Measurements from ENCODE around the gene ALS2. TPM values are rescaled to one million over a fixed set of nuclear protein-coding genes. Genes with fewer than 3 reads are reported as not detected.
"Not testable (repeated sequence)": the region's sequence is repeated elsewhere in the genome, so short reads cannot be mapped to it uniquely, and the experiment has no call there.

ALS2 gene
- polyA plus RNA-seq, 1 donor from 2014 or later, result 4.4 TPM

GRCh38 chr2:201697899-201698298 is 82.8 kb downstream of the ALS2 start:
- Mint-ChIP-seq H3K4me1 (no peaks in the 10 kb centered on the region), H3K9me3 (no peaks in the 10 kb centered on the region), H3K27ac (no peak overlapping the region), H3K27me3 (no peaks in the 10 kb centered on the region), H3K4me3 (no peak overlapping the region), H3K36me3 (peaks cover 6% of the 10 kb centered on the region)

DNA sequence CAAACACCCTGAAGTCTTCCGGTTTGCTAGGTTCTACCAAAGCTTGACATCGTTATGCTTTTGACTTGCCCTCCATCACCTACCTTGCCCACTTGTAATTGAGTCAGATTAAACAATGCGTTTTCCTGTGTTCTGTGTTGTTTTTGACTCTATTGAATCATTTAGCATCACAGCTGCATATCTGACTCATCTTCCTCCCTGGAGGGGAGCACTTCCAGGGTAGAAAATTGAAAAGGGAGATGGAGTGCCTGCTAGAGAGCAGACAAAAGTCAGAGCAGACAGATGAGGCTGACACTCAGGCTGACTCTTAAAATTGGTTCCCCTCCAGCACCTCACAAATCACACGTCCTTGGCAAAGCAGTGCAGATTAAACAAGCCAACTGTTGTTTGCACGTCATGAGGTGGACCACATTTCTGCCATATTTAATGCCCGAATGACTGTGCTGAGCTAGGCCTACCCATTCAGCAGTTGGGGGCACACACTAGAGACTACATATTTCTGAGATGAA is 84.5 kb downstream of the ALS2 start:
- peaks cover 2% of the 10 kb centered on the region for H3K36me3 Mint-ChIP-seq
- H3K27me3 Mint-ChIP-seq, result no peaks in the 10 kb centered on the region
- no peak overlapping the region for H3K4me3 Mint-ChIP-seq
- H3K4me1 Mint-ChIP-seq, result no peaks in the 10 kb centered on the region
- no peaks in the 10 kb centered on the region for H3K9me3 Mint-ChIP-seq
- no peak overlapping the region for H3K27ac Mint-ChIP-seq

DNA sequence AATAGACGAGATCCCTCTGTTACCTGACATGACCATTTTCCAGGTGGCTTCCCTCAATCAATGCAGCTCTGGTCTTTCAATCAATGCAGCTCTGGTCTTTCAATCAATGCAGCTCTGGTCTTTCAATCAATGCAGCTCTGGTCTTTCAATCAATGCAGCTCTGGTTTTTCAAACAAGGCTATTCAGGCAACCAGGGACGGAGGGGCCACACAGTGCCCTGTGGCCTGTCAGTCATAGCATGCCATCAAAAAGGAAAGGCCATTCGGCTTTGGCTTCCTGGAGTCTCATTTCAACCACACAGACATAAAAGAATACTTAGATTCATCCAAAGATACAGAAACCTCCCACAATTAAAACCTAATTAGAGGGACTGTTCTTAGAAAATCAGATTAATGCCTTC is 95.6 kb downstream of the ALS2 start:
- Mint-ChIP-seq H3K27me3 (peaks cover 14% of the 10 kb centered on the region), H3K9me3 (no peaks in the 10 kb centered on the region), H3K36me3 (no peaks in the 10 kb centered on the region), H3K4me3 (no peak overlapping the region), H3K27ac (no peak overlapping the region), H3K4me1 (peaks cover 0 to 2% (median 0%) of the 10 kb centered on the region in 3 donors)

DNA sequence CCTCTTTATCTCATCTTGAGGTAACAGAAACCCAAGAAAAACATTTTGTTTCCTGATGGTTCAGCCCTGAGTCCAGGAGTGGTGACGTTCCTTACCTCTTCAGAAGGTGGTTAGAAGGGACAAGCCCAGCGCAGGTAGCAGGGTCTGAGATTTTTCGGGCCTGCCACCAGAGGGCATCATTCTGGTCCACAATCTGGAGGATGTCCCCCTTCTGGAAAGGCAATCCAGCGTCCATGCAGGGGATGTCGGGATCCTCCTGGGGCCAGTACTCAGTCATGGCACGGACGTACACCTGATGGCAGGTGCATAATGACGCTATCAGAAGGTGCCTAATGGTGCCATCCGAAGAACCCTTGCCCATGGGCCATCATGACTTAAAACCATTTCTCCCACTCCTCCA is 100.0 kb downstream of the ALS2 start:
- Mint-ChIP-seq H3K36me3 (no peaks in the 10 kb centered on the region), H3K9me3 (no peaks in the 10 kb centered on the region), H3K27ac (no peak overlapping the region), H3K4me1 (no peaks in the 10 kb centered on the region), H3K4me3 (no peak overlapping the region), H3K27me3 (peaks cover 7% of the 10 kb centered on the region)

DNA sequence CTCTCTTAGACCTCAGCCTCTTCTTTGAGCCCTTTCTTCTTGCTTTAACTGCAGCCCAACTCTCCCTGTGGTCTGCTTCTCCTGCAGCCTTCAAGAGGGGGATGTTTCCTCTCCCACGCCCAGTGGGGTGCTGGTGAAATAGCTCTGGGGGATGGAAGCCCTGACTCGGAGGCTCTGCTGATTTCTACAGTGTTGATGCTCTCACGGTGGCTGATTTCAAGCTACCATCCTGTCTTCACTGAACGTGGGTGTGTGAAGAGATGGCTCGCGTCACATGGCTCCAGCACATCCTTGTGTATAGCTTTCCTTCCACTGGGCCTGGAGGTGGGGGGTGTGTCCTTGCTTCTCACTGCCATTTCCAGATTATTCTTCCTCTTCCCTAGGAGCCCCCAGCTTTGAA is 102.3 kb downstream of the ALS2 start:
- Mint-ChIP-seq H3K27me3 (peaks cover 7% of the 10 kb centered on the region), H3K4me3 (no peak overlapping the region), H3K9me3 (no peaks in the 10 kb centered on the region), H3K27ac (no peak overlapping the region), H3K36me3 (no peaks in the 10 kb centered on the region), H3K4me1 (no peaks in the 10 kb centered on the region)

- Mint-ChIP-seq H3K4me3 (no peak overlapping the region), H3K27ac (no peak overlapping the region), H3K27me3 (peaks cover 11% of the 10 kb centered on the region), H3K4me1 (no peaks in the 10 kb centered on the region), H3K36me3 (no peaks in the 10 kb centered on the region), H3K9me3 (no peaks in the 10 kb centered on the region)
Observed at GRCh38 chr2:201675454-201675853, 105.3 kb downstream of the ALS2 start.

DNA sequence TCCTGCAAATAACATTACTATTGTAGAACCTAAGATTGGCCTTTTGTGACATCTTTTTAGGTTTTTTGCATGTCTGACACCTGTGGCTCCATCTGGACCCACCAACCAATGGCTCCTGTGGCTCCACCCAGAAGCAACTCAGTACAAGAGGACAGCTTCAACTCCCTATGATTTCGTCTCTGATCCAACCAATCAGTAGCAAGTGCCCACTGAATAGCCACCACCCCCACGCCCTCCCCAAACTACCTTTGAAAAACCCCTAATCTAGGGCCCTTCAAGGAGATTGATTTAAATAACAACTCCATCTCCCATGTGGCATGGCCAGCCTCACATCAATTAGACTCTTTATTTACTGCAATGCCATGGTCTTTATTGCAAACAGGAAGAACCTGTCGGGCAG is 105.9 kb downstream of the ALS2 start:
- Mint-ChIP-seq H3K4me3 (no peak overlapping the region), H3K36me3 (no peaks in the 10 kb centered on the region), H3K27ac (no peak overlapping the region), H3K27me3 (peaks cover 11% of the 10 kb centered on the region), H3K4me1 (no peaks in the 10 kb centered on the region), H3K9me3 (no peaks in the 10 kb centered on the region)

- Mint-ChIP-seq H3K36me3 (no peaks in the 10 kb centered on the region), H3K27me3 (peaks cover 11% of the 10 kb centered on the region), H3K4me1 (no peaks in the 10 kb centered on the region), H3K9me3 (no peaks in the 10 kb centered on the region), H3K27ac (peak overlapping the region in 1 of 3 donors; percentile 43), H3K4me3 (no peak overlapping the region)
Observed at GRCh38 chr2:201674298-201674697, 106.4 kb downstream of the ALS2 start.

GRCh38 chr2:201673546-201673945 is 107.2 kb downstream of the ALS2 start:
- Mint-ChIP-seq H3K9me3 (no peaks in the 10 kb centered on the region), H3K27ac (no peak overlapping the region), H3K4me1 (no peaks in the 10 kb centered on the region), H3K27me3 (peaks cover 11% of the 10 kb centered on the region), H3K36me3 (no peaks in the 10 kb centered on the region), H3K4me3 (no peak overlapping the region)

DNA sequence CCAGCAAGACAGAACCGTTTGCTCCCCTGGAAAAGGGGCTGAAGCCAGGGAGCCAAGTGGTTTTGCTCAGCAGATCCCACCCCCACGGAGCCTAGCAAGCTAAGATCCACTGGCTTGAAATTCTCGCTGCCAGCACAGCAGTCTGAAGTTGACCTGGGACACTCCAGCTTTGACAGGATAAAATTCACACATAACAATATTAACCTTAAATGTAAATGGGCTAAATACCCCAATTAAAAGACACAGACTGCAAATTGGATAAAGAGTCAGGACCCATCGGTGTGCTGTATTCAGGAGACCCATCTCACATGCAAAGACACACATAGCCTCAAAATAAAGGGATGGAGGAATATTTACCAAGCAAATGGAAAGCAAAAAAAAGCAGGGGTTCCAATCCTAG is 109.5 kb downstream of the ALS2 start:
- not testable (repeated sequence) for H3K4me1 Mint-ChIP-seq, H3K36me3 Mint-ChIP-seq, H3K4me3 Mint-ChIP-seq, H3K9me3 Mint-ChIP-seq, H3K27ac Mint-ChIP-seq
- H3K27me3 Mint-ChIP-seq, result peaks cover 11% of the 10 kb centered on the region

DNA sequence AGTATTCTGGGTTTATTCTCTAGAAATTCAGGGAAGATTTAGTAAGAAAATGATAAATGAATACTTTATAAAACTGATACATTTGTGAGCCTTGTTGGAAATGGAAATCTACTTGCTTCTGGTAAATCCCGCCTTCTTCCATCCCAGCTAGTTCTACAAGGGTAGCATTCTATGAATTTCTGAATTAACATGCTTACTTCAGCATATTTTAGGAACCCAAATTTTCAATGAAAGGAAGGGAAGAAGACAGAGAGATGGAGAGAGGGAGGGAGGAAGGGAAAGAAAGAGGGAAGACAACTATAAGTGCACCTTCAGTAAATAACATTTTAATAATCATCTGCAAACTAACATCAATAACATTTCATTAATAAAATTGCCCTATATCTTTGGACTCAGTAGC is 110.9 kb downstream of the ALS2 start:
- Mint-ChIP-seq H3K36me3 (no peaks in the 10 kb centered on the region), H3K27me3 (peaks cover 10% of the 10 kb centered on the region), H3K9me3 (no peaks in the 10 kb centered on the region), H3K4me1 (peaks cover 0 to 4% (median 0%) of the 10 kb centered on the region in 3 donors), H3K4me3 (no peak overlapping the region), H3K27ac (no peak overlapping the region)

DNA sequence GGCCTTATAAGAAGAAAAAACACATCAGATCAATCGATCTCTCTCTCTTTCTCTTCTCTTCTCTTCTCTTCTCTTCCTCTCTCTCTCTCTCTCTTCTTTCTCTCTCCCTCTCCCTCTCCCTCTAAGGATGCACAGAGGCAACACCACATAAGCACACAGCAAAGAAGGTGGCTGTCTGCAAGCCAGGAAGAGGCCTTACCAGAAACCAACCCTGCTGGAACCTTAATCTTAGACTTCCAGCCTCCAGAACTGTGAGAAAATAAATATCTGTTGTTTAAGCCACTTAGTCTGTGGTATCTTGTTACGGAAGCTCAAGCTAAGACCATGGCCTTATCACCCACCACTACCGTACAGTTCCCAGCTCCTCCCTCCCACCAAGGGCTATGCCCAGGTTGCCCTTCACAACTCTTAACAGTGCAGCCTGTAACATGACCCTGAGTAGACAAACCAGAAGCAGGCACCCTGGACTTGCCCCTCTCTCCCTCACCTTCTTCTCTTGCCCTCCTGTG is 112.3 kb downstream of the ALS2 start:
- H3K4me3 Mint-ChIP-seq, result no peak overlapping the region
- no peak overlapping the region for H3K27ac Mint-ChIP-seq

DNA sequence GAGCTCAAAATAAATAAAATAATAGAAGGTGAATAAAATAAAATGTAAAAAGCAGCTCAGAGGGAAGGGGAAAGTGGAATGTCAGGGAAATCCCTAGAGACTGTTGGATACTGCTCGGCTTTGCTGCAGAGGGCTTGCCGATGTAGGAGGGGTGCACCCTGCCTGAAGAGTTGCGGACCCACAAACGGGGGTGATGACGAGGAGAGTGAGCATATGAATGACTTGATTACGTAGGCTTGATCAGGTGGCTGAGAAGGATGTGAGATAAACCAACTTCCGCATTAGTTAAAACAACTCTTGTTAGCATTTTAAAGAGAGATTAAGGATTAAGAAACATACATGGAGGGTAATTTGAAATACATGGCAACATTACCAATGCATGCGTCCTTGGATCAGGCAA is 116.4 kb downstream of the ALS2 start:
- no peak overlapping the region for H3K4me3 Mint-ChIP-seq
- no peaks in the 10 kb centered on the region for H3K9me3 Mint-ChIP-seq
- no peak overlapping the region for H3K27ac Mint-ChIP-seq
- H3K36me3 Mint-ChIP-seq, result no peaks in the 10 kb centered on the region
- peaks cover 0 to 4% (median 1%) of the 10 kb centered on the region in 3 donors for H3K4me1 Mint-ChIP-seq
- peaks cover 1% of the 10 kb centered on the region for H3K27me3 Mint-ChIP-seq

More for the DNA sequence above, 112.3 kb downstream of the ALS2 start:
- Mint-ChIP-seq H3K27me3 (peaks cover 10% of the 10 kb centered on the region), H3K4me1 (peaks cover 0 to 4% (median 0%) of the 10 kb centered on the region in 3 donors), H3K9me3 (no peaks in the 10 kb centered on the region), H3K36me3 (no peaks in the 10 kb centered on the region)

GRCh38 chr2:201661366-201661765 is 119.4 kb downstream of the ALS2 start:
- Mint-ChIP-seq H3K27me3 (peaks cover 9% of the 10 kb centered on the region), H3K9me3 (no peaks in the 10 kb centered on the region), H3K4me3 (no peak overlapping the region), H3K36me3 (no peaks in the 10 kb centered on the region), H3K27ac (no peak overlapping the region), H3K4me1 (peaks cover 0 to 4% (median 1%) of the 10 kb centered on the region in 3 donors)

GRCh38 chr2:201660293-201660895 is 120.3 kb downstream of the ALS2 start:
- Mint-ChIP-seq H3K27ac (no peak overlapping the region), H3K4me1 (peaks cover 0 to 1% (median 0%) of the 10 kb centered on the region in 3 donors), H3K36me3 (no peaks in the 10 kb centered on the region), H3K9me3 (no peaks in the 10 kb centered on the region), H3K27me3 (peaks cover 8% of the 10 kb centered on the region), H3K4me3 (no peak overlapping the region)

DNA sequence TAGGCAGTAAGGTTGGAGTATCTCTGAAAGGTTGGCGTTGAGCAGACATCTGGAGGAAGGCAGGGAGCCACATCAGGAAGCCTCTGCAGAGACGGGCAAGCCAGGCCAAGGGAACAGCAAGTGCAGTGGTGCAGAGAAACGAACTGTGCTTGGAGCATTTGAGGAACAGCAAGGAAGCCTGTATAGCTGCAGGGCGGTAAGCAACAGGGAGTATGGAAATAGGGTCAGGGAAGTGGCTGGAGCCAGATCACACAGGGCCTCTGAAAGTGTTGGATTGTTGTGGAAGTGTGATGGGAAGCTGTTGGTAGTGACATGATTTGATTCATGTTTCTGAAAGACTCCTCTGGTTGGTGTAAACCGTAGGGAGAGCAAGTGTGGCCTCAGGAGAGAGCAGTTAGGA is 124.0 kb downstream of the ALS2 start:
- H3K27ac Mint-ChIP-seq, result no peak overlapping the region
- no peaks in the 10 kb centered on the region for H3K9me3 Mint-ChIP-seq
- H3K27me3 Mint-ChIP-seq, result peaks cover 13% of the 10 kb centered on the region
- H3K4me1 Mint-ChIP-seq, result peaks cover 0 to 1% (median 0%) of the 10 kb centered on the region in 3 donors
- no peak overlapping the region for H3K4me3 Mint-ChIP-seq
- H3K36me3 Mint-ChIP-seq, result no peaks in the 10 kb centered on the region
